Activated CD4-positive, CD25-positive, alpha-beta regulatory T cell (primary cell): Measurements from ENCODE around the gene CD6.
"Not testable (repeated sequence)": the region's sequence is repeated elsewhere in the genome, so short reads cannot be mapped to it uniquely, and the experiment has no call there.

Source experiments
- DNase-seq, 4 experiments: peaks; one replicate each; lab custom pipeline; 2025; lab: John Stamatoyannopoulos, UW

CD6 gene

DNA sequence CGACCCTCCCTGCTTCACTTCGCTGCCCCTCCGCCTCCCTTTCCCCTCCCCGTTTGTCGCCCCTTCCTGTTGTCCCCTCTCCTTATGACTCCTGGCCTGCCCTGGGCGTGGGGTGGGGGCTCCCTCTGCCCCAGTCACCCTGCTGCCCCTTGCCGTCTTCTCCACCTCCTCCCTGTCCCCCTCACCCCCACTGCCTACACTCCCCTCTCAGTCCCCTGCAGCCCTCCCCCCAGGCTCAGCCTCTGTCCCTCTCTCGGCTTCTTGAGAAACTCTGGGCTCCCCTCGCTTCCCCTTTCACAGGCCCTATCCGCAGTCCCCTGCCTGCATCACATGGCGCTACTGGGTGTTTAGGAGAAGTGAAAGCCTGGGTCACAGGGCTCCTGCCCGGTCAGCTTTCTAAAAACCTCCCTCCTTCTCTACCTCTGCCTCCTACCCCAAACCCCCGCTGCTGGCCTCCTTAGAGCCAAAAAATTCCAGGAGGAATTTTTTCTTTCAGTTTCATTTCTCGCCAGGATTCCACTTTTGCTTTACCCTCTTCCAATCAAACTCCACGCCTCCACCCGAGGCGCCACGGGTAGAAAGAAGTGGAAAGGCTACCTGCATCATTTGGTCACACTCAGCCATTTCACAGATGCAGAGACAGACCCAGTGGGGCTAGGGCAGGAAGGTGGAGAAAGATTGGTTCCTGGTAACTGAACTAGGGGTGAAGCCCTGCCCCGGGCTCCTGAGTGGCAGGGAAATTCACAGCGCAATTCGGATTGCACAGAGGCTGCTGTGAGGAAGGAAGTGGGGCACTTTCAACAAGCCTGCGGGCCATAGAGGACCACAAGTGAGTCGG lies 19.4 kb upstream of the CD6 start, which contains the start of gene SLC15A3:
TSS of gene SLC15A3 (minus strand) at position 273 of the 838 bp plus-strand sequence. CDS start 625 bp downstream, outside the sequence.
- DNase-seq, result no peak

DNA sequence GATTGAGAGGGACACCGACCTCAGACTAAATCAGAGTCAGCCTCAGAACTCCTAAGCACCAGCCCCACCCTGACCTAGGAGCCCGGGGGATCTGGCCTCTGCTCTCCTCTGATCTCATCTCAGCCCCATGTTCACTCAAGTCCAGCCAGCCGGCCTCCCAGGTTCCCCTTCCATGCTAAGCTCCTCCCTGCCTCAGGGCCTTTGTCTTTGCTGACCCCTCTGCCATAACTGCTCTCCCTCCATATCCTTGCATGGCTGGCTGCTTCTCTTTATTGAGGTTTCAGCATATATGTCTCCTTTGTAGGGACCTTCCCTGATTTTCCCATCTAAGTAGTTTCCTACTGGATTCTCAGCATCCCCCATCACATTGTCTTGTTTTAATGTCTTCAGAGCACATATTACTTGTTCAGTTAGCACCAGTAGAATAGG lies 18.7 kb upstream of the CD6 start:
- no peak for DNase-seq

DNA sequence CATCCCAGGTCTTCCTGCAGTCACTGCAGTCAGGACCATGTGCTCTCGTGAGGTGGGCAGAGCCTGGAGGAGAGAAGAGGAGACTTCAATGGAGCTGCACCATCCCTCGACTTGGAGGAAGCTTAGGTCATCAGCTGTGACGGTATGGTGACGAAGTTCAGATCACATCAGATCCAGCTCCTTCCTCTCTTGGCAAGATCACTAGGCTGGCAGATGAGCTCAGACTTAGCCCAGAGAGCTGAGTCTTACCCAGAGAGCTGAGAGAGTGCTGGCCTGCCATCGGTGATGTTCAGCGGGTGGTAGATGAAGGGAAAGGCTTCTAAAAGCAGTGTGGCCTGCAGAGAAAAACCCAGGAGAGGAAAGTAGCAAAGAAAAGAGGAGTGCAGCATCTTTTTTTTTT lies 17.7 kb upstream of the CD6 start:
- no peak for DNase-seq

DNA sequence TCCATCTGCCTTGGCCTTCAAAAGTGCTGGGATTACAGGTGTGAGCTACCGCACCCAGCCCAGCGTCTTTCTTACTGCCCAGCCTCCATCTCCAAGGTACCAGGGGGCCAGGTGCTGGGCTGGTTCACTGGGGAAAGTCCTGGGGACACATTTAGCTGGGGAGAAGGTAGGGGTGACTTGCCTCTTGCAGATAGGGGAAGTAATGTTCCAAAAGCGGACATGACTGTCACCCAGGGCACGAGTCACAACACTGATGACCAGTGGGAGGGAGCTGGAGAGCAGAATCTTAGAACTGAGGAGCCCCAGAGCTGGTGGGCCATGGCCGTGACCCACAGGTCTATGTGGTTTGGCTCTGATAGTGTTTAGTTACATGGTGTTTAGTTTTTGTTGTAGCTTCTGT lies 17.1 kb upstream of the CD6 start:
- DNase-seq, result no peak

DNA sequence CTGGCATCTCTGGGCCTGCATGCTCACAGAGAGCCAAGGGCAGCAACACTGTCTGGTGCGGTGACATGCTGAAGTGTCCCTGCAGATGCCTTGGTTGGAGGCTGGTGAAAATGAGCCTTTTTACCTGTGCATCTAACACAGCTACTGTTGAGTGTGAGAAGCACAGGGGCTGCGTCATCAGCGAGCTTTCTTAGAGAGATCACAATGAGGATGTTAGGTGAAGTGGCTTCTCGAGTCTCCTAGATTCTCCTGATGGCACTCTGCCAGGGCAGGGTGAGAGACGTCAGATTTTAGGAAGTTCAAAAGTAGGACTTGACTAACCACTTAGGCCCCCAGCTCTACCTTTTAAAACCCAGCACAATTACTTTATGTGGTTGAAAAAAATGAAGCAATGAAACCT lies 15.9 kb upstream of the CD6 start:
- no peak for DNase-seq

DNA sequence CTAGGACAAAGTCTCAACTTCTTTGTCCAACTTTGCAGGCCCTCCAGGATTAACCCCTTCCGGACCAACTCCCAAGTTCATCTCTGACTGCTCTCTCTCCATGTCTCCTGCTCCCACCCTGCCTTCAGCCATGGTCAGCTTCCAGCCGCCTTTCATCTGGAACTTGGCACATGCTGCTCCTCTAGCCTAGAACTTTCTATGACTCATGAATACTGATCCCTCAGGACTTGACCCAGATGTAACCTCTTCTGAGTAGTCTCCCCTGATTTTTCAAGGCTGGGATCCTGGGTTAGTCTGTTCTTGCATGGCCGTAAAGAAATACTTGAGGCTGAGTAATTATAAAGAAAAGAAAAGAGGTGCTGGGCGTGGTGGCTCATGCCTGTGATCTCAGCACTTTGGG lies 14.3 kb upstream of the CD6 start:
- DNase-seq, result no peak

DNA sequence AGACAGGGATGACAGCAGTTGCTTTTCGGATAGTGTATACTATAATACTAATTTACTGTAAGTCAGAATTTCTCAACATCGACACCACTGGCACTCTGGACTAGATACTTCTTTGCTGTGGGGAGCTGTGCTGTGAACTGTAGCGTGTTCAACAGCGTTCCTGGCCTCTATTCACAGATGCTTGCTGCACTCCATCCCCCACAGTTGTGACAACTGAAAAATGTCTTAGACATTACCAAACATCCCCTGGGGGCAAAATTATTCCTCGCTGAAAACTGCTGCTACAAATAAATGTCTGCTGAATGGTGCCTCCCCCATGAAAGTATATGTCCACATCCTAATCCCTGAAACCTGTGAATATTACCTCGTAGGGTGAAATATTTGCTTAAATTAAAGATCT lies 12.0 kb upstream of the CD6 start:
- DNase-seq, result no peak

DNA sequence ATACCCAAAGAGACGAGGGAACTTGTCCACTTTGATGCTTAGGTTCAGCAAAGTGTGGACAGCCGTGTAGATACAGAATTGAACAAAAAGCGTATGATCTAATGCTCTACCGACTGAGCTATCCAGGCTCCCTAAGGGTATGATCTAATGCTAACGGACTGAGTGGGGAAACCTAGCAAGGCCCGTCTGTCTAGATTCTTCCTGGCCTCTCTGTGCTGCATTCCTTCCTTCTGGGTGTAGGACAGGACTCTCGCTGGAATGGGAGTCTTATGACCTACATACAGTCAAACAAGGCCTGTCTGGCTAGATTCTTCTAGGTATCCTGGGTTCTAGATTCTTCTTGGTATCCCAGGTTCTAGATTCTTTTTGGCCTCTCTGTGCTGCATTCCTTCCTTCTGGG lies 11.1 kb upstream of the CD6 start:
- DNase-seq, result no peak

DNA sequence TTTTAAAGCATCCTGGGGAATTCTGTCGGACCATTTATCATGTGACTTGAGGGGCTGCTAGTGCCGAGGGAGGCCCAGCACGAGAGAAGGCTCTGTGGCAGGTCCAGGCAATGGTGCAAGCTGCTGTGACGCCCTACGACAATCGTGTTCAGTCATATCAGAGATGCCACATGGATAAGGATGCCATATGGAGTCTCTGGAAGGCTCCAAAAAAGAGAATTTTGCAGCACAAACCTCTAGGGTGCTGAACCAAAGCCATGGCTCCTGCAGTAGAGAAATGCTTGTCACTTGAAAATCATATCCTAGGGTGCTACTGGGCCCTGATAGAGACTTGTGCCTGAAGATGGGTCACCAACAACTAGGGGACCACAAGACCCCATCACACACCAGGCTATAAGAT lies 6.7 kb upstream of the CD6 start:
- DNase-seq, result no peak

DNA sequence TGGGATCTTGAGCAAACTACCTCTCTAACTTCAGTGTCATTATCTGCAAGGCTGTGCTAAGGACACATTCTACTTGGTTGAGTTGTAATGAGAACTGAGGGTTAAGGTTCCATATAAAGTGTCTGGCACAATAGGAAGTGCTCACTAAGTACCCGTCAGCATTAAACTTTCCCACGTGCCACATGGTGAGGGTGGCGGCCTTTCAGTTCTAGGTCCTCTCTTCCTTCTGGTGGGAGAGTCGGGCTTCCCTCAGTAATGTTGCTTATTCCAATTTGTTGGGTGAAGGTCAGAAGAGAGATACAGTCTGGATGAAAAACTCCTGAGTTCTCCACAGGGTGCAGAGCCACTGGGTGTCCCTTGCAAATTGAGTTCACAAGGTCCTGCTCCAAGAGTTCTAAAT lies 4.6 kb upstream of the CD6 start:
- no peak for DNase-seq

DNA sequence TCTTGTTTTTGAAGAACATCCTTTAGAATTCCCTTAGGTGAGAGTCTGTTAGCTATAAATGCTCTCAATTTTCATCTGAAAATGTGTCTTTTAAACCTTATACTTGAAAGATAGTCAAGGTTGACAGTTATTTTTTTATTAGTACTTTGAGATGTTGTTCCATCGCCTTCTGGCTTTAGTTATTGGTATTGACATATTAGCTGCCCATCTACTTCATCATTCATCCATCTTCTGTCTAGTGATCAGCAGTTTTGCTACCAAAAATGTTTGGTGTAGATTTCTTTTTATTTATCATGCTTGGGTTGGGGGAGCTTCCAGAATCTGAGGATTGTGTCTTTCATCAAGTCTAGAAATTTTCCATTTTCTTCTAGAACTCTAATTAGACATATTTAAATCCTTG lies 3.3 kb upstream of the CD6 start:
- DNase-seq, result no peak

DNA sequence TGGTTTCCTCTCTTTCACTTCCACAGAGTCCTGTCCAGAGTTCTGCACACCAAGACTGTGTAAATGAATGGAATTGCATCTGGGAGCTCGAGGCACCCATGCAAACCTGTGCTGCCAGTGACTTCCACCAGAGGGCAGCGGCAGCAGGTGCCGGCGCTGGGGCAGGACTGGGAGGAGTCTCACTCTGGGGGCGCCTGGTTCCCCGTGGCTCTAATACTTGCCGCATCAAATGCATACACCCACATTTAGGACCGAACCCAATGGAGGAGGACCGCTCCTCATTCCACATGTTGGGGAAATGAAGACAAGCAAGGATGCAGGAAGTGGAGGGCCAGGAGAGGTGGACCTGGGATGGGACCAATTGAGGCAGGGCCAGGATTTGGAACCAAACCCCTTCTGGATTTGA lies 1.1 kb upstream of the CD6 start:
- DNase-seq, result peak; percentile 66 to 70 (median 68)

DNA sequence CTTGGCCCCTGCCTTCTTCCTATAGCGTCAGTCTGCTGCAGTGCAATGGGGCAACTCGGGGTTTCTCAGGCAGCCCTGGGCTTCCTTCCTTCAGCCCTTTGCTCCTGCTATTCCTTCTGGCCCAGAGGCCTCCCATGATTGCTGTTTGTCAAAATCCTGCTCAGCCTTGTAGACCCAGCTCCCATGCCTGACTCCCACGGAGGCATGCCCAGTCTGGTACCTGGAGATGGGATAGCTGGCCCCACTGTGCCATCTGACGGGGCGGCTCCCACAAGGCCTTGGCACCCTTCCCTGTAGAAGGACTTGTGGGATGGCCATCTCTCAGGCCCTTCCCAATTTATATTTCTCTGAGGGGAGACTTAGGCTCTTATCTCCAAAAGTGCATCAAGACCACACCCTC lies 590 bp upstream of the CD6 start:
- DNase-seq, result no peak

DNA sequence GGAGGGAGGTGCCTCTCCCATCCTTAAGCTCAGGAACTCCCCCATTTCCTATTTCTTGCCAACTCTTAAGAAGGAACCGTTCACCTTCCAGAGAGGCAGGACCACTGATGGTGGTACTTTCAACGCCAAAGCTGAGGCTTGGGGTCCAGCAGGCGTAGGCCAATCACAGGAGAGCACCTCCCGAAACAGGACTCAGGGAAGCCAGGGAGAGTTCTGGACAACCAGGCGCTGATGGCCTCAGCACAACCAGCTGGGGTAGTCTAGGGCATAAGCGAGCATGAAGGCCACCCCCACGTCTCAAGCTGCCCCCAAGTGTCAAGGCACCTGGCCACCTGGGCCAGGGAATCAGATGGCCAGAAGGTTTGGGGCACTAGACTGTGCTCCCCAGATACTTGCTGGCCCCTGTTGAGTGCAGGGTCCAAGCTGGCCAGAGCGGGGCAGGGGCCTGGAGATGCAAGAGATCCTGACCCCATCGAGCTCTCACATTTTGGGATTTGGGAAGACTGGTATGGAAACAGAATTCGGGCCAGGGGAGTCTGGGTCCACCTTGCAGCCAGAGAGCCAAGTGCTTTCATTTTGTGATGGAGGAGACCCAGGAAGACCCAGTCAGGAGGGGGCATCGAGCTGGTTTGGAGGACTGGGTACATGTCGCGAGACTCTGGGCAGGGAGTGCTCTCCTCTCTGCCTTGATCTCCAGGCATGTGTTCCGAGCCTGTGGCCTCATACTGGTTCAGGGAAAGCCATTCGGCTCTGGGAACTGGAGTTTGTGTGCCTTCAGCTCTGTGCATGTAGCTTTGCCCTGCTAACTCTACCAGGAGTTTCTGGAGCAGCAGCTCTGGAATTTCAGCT lies 926 bp downstream of the CD6 start:
- no peak for DNase-seq

DNA sequence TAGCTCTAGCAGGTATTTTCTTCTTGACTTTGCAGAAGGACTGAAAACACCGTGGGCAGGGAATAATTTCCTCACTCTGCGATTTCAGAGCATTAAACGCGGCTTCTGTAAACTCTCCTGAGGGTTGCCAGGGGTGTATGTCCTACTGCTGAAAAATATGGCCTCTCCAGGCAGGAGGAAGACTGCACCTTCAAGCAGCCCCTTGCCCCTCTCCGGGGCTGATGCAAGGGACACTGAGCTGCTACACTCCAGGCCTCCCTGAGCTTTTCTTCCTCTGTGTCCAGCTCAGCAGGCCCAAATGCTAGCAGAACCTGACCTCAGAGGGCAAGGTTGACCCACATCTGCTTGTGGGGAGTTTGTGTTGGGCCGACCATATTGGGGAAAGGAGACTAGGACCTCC lies 2.2 kb downstream of the CD6 start:
- no peak for DNase-seq

DNA sequence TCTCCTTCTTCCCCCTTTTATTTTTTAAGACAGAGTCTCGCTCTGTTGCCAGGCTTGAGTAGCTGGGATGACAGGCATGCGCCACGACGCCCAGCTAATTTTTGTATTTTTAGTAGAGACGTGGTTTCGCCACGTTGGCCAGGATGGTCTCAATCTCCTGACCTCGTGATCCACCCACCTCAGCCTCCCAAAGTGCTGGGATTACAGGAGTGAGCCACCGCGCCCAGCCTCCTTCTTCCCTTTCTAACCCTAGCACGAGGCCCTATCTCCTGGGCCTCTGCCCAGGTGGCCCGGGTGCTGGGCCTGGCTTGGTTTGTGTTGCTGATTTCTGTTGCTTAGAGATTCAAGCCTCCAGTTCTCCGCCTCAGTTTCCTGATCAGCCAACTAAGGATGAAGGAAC lies 2.8 kb downstream of the CD6 start:
- not testable (repeated sequence) for DNase-seq

DNA sequence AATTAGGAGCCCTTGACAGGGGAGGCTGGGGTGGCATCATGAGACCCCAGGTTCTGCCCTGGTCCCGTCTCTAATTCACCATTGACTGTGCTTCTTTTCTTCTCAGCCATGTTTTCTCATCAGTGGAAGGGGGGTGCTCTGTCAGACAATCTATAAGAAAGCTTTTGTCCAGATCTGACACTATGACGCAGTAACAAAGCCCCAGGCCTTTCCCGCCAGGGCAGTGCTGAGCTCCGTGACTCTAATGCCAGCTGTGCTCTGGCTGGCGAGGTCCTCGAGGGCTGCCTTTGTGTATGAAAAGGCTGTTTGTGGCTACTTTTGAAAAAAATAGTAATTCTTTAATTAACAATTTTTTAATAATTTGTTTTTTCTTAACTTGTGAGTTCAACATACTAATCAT lies 3.2 kb downstream of the CD6 start:
- DNase-seq, result no peak

DNA sequence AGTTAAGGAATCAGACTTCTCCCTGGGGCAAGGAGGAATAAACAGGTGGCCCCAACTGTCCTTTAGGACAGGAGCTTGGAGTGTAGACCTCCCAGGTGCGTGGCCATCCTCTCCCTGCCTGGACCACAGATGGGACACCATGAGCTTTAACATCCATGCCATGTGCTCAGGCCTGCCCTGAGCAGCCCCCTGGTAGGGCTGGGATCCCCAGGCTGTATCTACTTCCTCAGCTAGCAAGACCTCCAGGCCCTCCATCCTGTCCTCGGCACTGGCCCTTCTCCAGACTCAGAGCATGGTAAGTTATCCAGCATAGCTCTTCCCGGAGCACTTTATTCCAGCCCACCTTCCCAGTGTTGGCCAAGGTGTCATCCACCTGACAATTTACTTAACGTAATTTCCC lies 5.7 kb downstream of the CD6 start:
- no peak for DNase-seq

DNA sequence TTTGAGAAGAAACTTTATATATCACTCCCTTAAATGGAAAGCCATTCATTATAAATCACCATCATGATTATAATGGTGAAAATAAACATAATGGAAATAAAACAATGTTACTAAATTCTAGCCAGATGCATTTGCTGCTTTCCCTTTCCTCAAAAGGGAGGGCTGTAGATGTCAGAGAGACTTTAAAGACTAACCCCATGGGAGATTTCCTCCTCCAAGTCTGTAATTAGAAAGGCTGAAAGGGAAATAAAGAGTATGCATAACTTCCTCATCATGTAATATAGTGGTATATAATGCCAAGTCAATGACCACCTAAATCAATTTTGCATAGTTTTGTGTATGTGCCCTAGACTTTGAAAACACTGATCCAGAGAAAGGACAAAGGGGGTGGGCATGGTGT lies 6.4 kb downstream of the CD6 start:
- DNase-seq, result no peak

DNA sequence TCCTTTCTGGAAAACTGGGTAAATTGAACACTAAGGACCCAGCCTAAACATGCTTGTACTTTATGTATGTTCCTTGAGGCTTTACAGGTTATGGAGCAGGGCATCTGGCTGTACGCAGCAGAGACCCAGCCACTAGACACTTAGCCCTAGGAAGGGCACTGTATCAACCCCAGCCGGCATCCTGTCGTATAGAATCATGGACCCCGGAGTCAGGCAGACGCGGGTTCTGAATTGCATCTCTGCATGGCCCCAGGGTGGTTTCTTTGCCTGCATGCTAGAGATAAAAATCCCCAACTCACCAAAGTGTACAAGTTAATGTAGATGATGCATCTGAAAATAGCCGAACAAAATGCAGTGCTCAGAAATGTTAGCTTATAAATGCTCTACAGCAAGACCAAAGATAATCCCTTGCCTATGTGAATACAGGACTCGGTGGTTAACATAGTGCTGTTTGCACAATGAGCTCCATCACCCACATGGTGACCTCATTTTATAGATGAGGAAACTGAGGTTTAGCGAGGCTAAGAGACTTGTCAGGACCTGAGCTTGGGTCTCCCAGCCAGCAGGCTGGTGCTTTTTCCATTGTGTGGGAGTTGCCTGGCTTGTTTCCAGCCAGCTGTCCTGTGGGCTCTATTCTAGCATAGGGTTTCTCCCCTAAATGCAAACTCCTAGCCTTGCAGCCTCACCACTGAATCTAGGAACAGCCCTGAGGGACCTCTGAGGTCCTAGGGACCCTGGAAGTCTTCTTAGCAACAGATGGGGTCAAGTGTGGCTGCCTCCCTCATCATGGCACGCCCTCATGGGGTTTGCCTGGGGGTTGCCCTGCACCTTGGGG lies 7.3 kb downstream of the CD6 start:
- DNase-seq, result no peak

DNA sequence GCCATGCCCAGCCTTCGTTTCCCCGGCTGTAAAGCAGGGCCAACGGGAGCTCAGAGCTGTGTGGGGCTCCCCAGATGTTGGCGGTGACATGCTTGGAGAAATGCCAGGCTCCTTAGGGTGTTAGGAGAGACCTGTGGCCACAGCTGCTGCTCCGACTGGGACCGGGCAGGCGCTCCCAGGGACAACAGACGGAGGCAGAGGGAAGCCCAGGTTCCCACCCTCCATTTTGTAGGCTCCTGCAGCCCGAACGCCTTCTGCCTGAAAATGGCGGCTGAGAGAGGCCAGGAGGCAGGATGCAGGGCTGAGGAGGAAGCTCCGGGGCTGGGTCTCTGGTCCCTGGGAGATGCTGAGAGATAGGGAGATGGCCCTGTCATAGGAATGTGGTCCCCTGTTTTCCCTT lies 10.0 kb downstream of the CD6 start:
- no peak for DNase-seq

DNA sequence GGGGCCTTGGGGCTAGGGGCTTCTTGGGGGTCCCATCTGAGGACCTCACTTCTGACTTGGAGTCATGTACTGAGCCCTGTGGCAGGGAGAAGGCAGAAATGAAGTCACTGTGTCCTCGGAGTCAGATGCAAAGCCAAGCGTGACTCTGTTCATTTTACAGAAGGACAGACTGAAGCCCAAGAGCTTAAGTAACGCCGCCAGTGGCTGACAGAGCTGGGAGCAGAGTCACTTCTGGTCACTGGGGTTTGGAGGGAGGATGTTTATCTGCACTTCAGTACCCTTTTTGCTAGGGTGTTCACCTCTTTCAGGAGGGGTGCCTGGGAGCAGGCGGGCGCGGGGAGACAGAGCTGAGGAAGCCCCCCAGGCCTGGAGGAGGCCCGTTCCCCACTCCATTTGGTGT lies 10.7 kb downstream of the CD6 start:
- no peak for DNase-seq
